Keratinocyte (primary cell): Measurements from ENCODE around the gene PRPF4. TPM values are rescaled to one million over a fixed set of nuclear protein-coding genes. Genes with fewer than 3 reads are reported as not detected.

Experiments
- DNase-seq: peaks from one replicate; pipeline ENCODE4 v3.0.0-alpha.2; 2011; ENCODE audit warnings: low read depth, missing footprints, low spot score
- FAIRE-seq: peaks from 2 replicates; lab custom pipeline; 2011; peaks lifted over from hg19 to GRCh38; lab: Jason Lieb, UNC
- H2AFZ ChIP-seq: 2 replicates; pipeline ENCODE4 v1.6.0; 2012; ENCODE audit warnings: low read length, control low read depth, inconsistent platforms; ENCODE audit not compliant: control insufficient read depth
- H3K27ac ChIP-seq: 2 replicates; pipeline ENCODE4 v1.5.1; 2011; ENCODE audit warnings: low read length; ENCODE audit not compliant: control insufficient read depth, insufficient read depth
- H3K27me3 ChIP-seq: 3 replicates; pipeline ENCODE4 v1.6.0; 2011; ENCODE audit warnings: low read length; ENCODE audit not compliant: control insufficient read depth, insufficient read depth; ENCODE audit errors: extremely low read depth
- H3K36me3 ChIP-seq, 2 experiments: 2 replicates in 1 of 2; 3 replicates in 1 of 2; pipeline ENCODE4 v1.5.1; 2011; ENCODE audit warnings: low read length in 2 of 2, mild to moderate bottlenecking in 1 of 2; ENCODE audit not compliant: control insufficient read depth in 2 of 2, insufficient read depth in 2 of 2; ENCODE audit errors: extremely low read depth in 1 of 2
- H3K4me1 ChIP-seq: 3 replicates; pipeline ENCODE4 v1.5.1; 2011; ENCODE audit warnings: low read length; ENCODE audit not compliant: control insufficient read depth, insufficient read depth; ENCODE audit errors: extremely low read depth
- H3K4me2 ChIP-seq: 3 replicates; pipeline ENCODE4 v1.6.0; 2011; ENCODE audit warnings: low read depth, low read length; ENCODE audit not compliant: control insufficient read depth, insufficient read depth; ENCODE audit errors: extremely low read depth
- H3K4me3 ChIP-seq, 3 experiments: fragments of 200-600 bp in 1 of 3; sonication (generic) in 1 of 3; 2 replicates in 2 of 3; 3 replicates in 1 of 3; pipeline ENCODE4 v1.5.1; 2011 to 2016; ENCODE audit warnings: low read length in 3 of 3, mild to moderate bottlenecking in 3 of 3, control low read depth in 2 of 3, inconsistent platforms in 1 of 3, low read depth in 1 of 3, mixed read lengths in 1 of 3, mixed run types in 1 of 3, moderate library complexity in 1 of 3; ENCODE audit not compliant: control insufficient read depth in 2 of 3, insufficient read depth in 2 of 3; ENCODE audit errors: extremely low read depth in 1 of 3
- H3K79me2 ChIP-seq: 2 replicates; pipeline ENCODE4 v1.6.0; 2012; ENCODE audit warnings: low read length; ENCODE audit not compliant: control insufficient read depth, insufficient read depth
- H3K9ac ChIP-seq: 3 replicates; pipeline ENCODE4 v1.6.0; 2011; ENCODE audit warnings: low read length; ENCODE audit not compliant: control insufficient read depth, insufficient read depth; ENCODE audit errors: extremely low read depth
- H3K9me1 ChIP-seq: 3 replicates; pipeline ENCODE4 v1.6.0; 2011; ENCODE audit warnings: low read length; ENCODE audit not compliant: control insufficient read depth, insufficient read depth; ENCODE audit errors: extremely low read depth
- H3K9me3 ChIP-seq: 2 replicates; pipeline ENCODE4 v1.5.1; 2012; ENCODE audit warnings: low read depth, low read length; ENCODE audit not compliant: control insufficient read depth
- H4K20me1 ChIP-seq: 3 replicates; pipeline ENCODE4 v1.6.0; 2011; ENCODE audit warnings: low read length; ENCODE audit not compliant: control insufficient read depth, insufficient read depth; ENCODE audit errors: extremely low read depth
- CTCF ChIP-seq, 3 experiments: IDR thresholded peaks in 1 of 3; conservative IDR thresholded peaks in 1 of 3; optimal IDR thresholded peaks in 1 of 3; 2 replicates in 2 of 3; 3 replicates in 1 of 3; pipeline versions ENCODE3 to v1.5.1; 2011; ENCODE audit warnings: low read length in 3 of 3, mild to moderate bottlenecking in 3 of 3, moderate library complexity in 2 of 3, control low read depth in 1 of 3, inconsistent platforms in 1 of 3; ENCODE audit not compliant: insufficient read depth in 2 of 3; ENCODE audit errors: extremely low read depth in 1 of 3
- EZH2 ChIP-seq: IDR thresholded peaks from one replicate; pipeline ENCODE4 v1.6.1; 2012; ENCODE audit warnings: inconsistent platforms, mild to moderate bottlenecking, low read length, moderate library complexity
- dilution Hi-C: fragments of 300-500 bp; cut with MboI; formaldehyde crosslinking; loops from one replicate; pipeline ENCODE4 v1.7.0; 2020; ENCODE audit warnings: low sequenced_read_pairs; ENCODE audit not compliant: extremely low pct_ligation_motif_present
- polyA plus RNA-seq, 5 experiments: library from polyadenylated mRNA; depleted of rRNA in 3 of 5; stranded (reverse) in 3 of 5; stranded (forward) in 1 of 5; unstranded in 1 of 5; fragments of >200 nt; gene quantifications; 1 replicate in 1 of 5; 2 replicates in 3 of 5; 3 replicates in 1 of 5; pipeline versions ENCODE4 v1.2.1 to v1.2.3, GENCODE V29; 2011 to 2012; ENCODE audit warnings: missing spikeins in 2 of 5, low read depth in 1 of 5, low replicate concordance in 1 of 5

PRPF4 gene
- polyA plus RNA-seq, 1 donor (not counting 4 experiments of a cell fraction or from before 2014, with no cell fraction given), result 28.8 TPM

GRCh38 chr9:113269355-113269754 lies 6.1 kb upstream of the PRPF4 start:
- DNase-seq (no peak), FAIRE-seq (no peak)
- H3K4me3 ChIP-seq, result no peak overlapping the region
- no peaks in the 10 kb centered on the region for H3K9me3 ChIP-seq
- TF ChIP-seq EZH2 (no peak), CTCF (optimal IDR thresholded peaks at IDR 0.05 in 1 of 3, IDR thresholded peaks at IDR 0.05 in 1 of 3, conservative IDR thresholded peaks at IDR 0.05 in 1 of 3; ENCODE audit: extremely low read depth in 1 of 3, insufficient read depth in 2 of 3, low read length in 3 of 3) (no peak)
- dilution Hi-C loops, result no loop called here
- no peaks in the 10 kb centered on the region for H3K4me1 ChIP-seq
- H3K27me3 ChIP-seq, result no peaks in the 10 kb centered on the region
- no peak overlapping the region for H2AFZ ChIP-seq
- H3K9me1 ChIP-seq, result no peaks in the 10 kb centered on the region
- H3K9ac ChIP-seq, result no peak overlapping the region
- no peak overlapping the region for H3K27ac ChIP-seq
- peaks cover 15 to 28% of the 10 kb centered on the region in 2 experiments for H3K36me3 ChIP-seq
- no peak overlapping the region for H3K4me2 ChIP-seq
- no peaks in the 10 kb centered on the region for H4K20me1 ChIP-seq
- peaks cover 2% of the 10 kb centered on the region for H3K79me2 ChIP-seq

- Histone ChIP-seq H3K9me1 (no peaks in the 10 kb centered on the region), H3K4me2 (no peak overlapping the region), H3K4me1 (no peaks in the 10 kb centered on the region), H3K4me3 (no peak overlapping the region), H3K36me3 (peaks cover 15 to 28% of the 10 kb centered on the region in 2 experiments), H3K79me2 (peaks cover 2% of the 10 kb centered on the region), H3K9me3 (no peaks in the 10 kb centered on the region), H3K27ac (no peak overlapping the region), H4K20me1 (no peaks in the 10 kb centered on the region), H3K9ac (no peak overlapping the region), H3K27me3 (no peaks in the 10 kb centered on the region), H2AFZ (no peak overlapping the region)
- TF ChIP-seq CTCF (optimal IDR thresholded peaks at IDR 0.05 in 1 of 3, IDR thresholded peaks at IDR 0.05 in 1 of 3, conservative IDR thresholded peaks at IDR 0.05 in 1 of 3; ENCODE audit: extremely low read depth in 1 of 3, insufficient read depth in 2 of 3, low read length in 3 of 3) (no peak), EZH2 (no peak)
- dilution Hi-C loops, result no loop called here
- FAIRE-seq (no peak), DNase-seq (no peak)
These were observed 5.6 kb upstream of the PRPF4 start for GRCh38 chr9:113269871-113270270.
